Measurements from ENCODE around the gene SRRM1. TPM values are rescaled to one million over a fixed set of nuclear protein-coding genes. Genes with fewer than 3 reads are reported as not detected.
"Not testable (repeated sequence)": the region's sequence is repeated elsewhere in the genome, so short reads cannot be mapped to it uniquely, and the experiment has no call there.

SRRM1 gene
- total RNA-seq, 1 experiment from 2014 or later: 128 TPM

DNA sequence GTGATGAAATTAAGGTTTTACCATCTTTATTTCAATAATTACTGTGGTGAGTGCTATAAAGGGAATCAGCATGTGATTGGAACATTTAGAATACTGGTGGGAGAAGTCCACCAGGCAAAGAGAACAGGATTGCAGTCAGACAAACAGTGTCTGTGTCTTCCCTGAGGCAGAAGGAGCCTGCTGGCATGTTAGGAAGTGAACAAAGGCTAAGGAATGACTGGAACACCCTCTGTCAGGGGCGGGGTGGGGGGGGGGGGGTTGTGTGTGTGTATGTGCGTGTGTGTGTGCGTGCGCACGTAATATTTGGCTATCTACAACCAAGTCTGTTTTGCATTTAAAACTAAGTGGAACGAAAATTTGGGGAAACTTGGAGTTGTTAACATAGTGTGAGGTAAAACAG lies 30.2 kb downstream of the SRRM1 start:
- no peaks in the 10 kb centered on the region for H3K4me1 ChIP-seq
- no TSS peak for BruUV-seq (replicated peaks)
- CTCF ChIA-PET: no interaction called here
- Mint-ChIP-seq H3K36me3 (ENCODE audit: insufficient read depth, unreplicated experiment) (peaks cover 83% of the 10 kb centered on the region), H3K4me3 (ENCODE audit: unreplicated experiment) (no peak overlapping the region), H3K9me3 (ENCODE audit: unreplicated experiment) (no peaks in the 10 kb centered on the region), H3K27ac (ENCODE audit: unreplicated experiment) (no peak overlapping the region), H3K27me3 (ENCODE audit: insufficient read depth, unreplicated experiment) (no peaks in the 10 kb centered on the region), H3K4me1 (ENCODE audit: low read depth, unreplicated experiment) (no peaks in the 10 kb centered on the region)
- TF ChIP-seq, protein P1, sequence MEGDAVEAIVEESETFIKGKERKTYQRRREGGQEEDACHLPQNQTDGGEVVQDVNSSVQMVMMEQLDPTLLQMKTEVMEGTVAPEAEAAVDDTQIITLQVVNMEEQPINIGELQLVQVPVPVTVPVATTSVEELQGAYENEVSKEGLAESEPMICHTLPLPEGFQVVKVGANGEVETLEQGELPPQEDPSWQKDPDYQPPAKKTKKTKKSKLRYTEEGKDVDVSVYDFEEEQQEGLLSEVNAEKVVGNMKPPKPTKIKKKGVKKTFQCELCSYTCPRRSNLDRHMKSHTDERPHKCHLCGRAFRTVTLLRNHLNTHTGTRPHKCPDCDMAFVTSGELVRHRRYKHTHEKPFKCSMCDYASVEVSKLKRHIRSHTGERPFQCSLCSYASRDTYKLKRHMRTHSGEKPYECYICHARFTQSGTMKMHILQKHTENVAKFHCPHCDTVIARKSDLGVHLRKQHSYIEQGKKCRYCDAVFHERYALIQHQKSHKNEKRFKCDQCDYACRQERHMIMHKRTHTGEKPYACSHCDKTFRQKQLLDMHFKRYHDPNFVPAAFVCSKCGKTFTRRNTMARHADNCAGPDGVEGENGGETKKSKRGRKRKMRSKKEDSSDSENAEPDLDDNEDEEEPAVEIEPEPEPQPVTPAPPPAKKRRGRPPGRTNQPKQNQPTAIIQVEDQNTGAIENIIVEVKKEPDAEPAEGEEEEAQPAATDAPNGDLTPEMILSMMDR (IDR thresholded peaks at IDR 0.05; ENCODE audit: insufficient read depth in 1 of 2, low read depth in 1 of 2, low read length in 1 of 2, severe bottlenecking in 1 of 2, unreplicated experiment in 1 of 2): no peak
- no peaks in the 10 kb centered on the region for H3K9me3 ChIP-seq
- POLR2A ChIA-PET: interaction anchor here (0.6 kb wide), 1 partner anchor 32 kb away, joined by 3 read pairs; no protein-coding TSS in a partner anchor
- peaks cover 2% of the 10 kb centered on the region; the same call in 1 of the 2 replicates for H3K36me3 ChIP-seq (ENCODE audit: control insufficient read depth, insufficient read depth, low read length)
- DNase-seq: no peak
- H3K27me3 ChIP-seq (replicated peaks; ENCODE audit: control insufficient read depth, insufficient read depth, low read length): no peaks in the 10 kb centered on the region
- no peak overlapping the region for H3K4me3 ChIP-seq (ENCODE audit: low read depth, low read length)
- intact Hi-C loops (cut with micrococcal nuclease; ENCODE audit: unreplicated experiment): no loop called here

DNA sequence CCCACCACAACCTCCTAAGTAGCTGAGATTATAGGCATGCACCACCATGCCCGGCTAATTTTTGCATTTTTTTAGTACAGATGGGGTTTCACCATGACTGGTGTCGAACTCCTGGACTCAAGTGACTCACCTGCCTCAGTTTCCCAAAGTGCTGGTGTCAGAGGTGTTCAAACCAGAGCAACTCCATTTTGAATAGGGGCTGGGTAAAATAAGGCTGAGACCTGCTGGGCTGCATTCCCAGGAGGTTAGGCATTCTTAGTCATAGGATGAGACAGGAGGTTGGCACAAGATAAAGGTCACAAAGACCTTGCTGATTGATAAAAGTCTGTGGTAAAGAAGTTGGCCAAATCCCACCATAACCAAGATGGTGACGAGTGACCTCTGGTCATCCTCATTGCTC lies 35.3 kb downstream of the SRRM1 start:
- H3K4me3 Mint-ChIP-seq (ENCODE audit: unreplicated experiment); DNase-seq; intact Hi-C loops (cut with micrococcal nuclease; ENCODE audit: unreplicated experiment); H3K4me1 ChIP-seq; BruUV-seq (replicated peaks); H3K9me3 Mint-ChIP-seq (ENCODE audit: unreplicated experiment); H3K36me3 ChIP-seq (ENCODE audit: control insufficient read depth, insufficient read depth, low read length); H3K27me3 ChIP-seq (replicated peaks; ENCODE audit: control insufficient read depth, insufficient read depth, low read length); POLR2A ChIA-PET; H3K4me1 Mint-ChIP-seq (ENCODE audit: low read depth, unreplicated experiment); CTCF ChIA-PET; H3K27ac Mint-ChIP-seq (ENCODE audit: unreplicated experiment); H3K9me3 ChIP-seq; H3K4me3 ChIP-seq (ENCODE audit: low read depth, low read length); H3K27me3 Mint-ChIP-seq (ENCODE audit: insufficient read depth, unreplicated experiment): not testable (repeated sequence)
- peaks cover 41% of the 10 kb centered on the region for H3K36me3 Mint-ChIP-seq (ENCODE audit: insufficient read depth, unreplicated experiment)

DNA sequence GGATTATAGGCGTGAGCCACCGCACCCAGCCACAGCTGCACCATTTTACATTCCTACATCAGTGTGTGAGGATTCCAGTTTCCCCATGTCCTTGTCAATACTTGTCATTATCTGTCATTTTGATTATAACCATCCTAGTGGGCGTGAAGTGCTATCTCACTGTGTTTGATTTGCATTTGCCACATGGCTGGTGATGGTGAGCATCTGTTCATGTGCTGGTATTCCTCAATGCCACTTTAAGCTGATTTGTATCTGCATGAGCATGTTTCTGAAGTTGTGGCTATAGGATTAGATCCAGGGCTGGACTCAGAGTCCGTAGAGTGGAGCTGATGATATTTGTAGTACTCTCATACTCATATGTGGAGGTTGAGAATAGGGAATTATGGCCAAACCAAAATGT lies 36.6 kb downstream of the SRRM1 start:
- CTCF ChIA-PET: interaction anchor here (0.6 kb wide), 1 partner anchor 170 kb away, joined by 5 read pairs; no protein-coding TSS in a partner anchor
- Histone ChIP-seq H3K4me1 (peaks cover 12% of the 10 kb centered on the region), H3K36me3 (ENCODE audit: control insufficient read depth, insufficient read depth, low read length) (peaks cover 2% of the 10 kb centered on the region; the same call in 1 of the 2 replicates), H3K4me3 (ENCODE audit: low read depth, low read length) (no peak overlapping the region), H3K27me3 (replicated peaks; ENCODE audit: control insufficient read depth, insufficient read depth, low read length) (no peaks in the 10 kb centered on the region), H3K9me3 (no peaks in the 10 kb centered on the region)
- POLR2A ChIA-PET: no interaction called here
- H3K27me3 Mint-ChIP-seq (ENCODE audit: insufficient read depth, unreplicated experiment): no peaks in the 10 kb centered on the region
- H3K36me3 Mint-ChIP-seq (ENCODE audit: insufficient read depth, unreplicated experiment): peaks cover 32% of the 10 kb centered on the region
- H3K9me3 Mint-ChIP-seq (ENCODE audit: unreplicated experiment): no peaks in the 10 kb centered on the region
- intact Hi-C loops (cut with micrococcal nuclease; ENCODE audit: unreplicated experiment): no loop called here
- H3K27ac Mint-ChIP-seq (ENCODE audit: unreplicated experiment): no peak overlapping the region
- BruUV-seq (replicated peaks): no TSS peak
- TF ChIP-seq, protein P1 (IDR thresholded peaks at IDR 0.05; ENCODE audit: insufficient read depth in 1 of 2, low read depth in 1 of 2, low read length in 1 of 2, severe bottlenecking in 1 of 2, unreplicated experiment in 1 of 2): no peak
- DNase-seq: no peak
- no peak overlapping the region for H3K4me3 Mint-ChIP-seq (ENCODE audit: unreplicated experiment)
- H3K4me1 Mint-ChIP-seq (ENCODE audit: low read depth, unreplicated experiment): peaks cover 13% of the 10 kb centered on the region
